K562 (cell line): ENCODE measurements around the gene TFB2M. TPM values are rescaled to one million over a fixed set of nuclear protein-coding genes. Genes with fewer than 3 reads are reported as not detected.

ENCODE experiments used
- GATA2 ChIP-seq: sonication (generic); formaldehyde crosslinking; IDR thresholded peaks from 2 replicates; pipeline ENCODE4 v1.4.0; 2020; ENCODE audit warnings: mild to moderate bottlenecking, missing genetic modification reagents
- PRDM10 ChIP-seq: fragments of 450-650 bp; IDR thresholded peaks from 2 replicates; pipeline ENCODE4 v1.6.1; 2018; ENCODE audit not compliant: partially characterized antibody
- ZBTB11 ChIP-seq, 3 experiments: fragments of 200-800 bp in 1 of 3; fragments of 250-450 bp in 1 of 3; fragments of 450-650 bp in 1 of 3; sonication (Bioruptor Pico) in 1 of 3; sonication (Bioruptor generic) in 1 of 3; formaldehyde crosslinking in 1 of 3; IDR thresholded peaks; 2 replicates each; pipeline versions ENCODE4 v1.6.1 to v1.8.0; 2016 to 2022; ENCODE audit warnings: mild to moderate bottlenecking in 2 of 3, missing genetic modification characterization in 2 of 3, missing compliant biosample characterization in 1 of 3, moderate library complexity in 1 of 3
- ZBTB8A ChIP-seq: fragments of 450-650 bp; IDR thresholded peaks from 2 replicates; pipeline ENCODE4 v1.6.1; 2018; ENCODE audit warnings: mild to moderate bottlenecking, moderate library complexity; ENCODE audit not compliant: partially characterized antibody
- polyA plus RNA-seq, 8 experiments: library from polyadenylated mRNA; depleted of rRNA in 4 of 8; stranded (reverse) in 5 of 8; unstranded in 3 of 8; fragments of >200 nt; fragmentation: Nextera tagmentation in 2 of 8; fragmentation: Illumina TruSeq in 1 of 8; extraction: Ambion mirVana in 2 of 8; extraction: Trizol in 1 of 8; gene quantifications; 2 replicates each; pipeline versions ENCODE4 v1.2.1 to v1.2.3, GENCODE V29; 2011 to 2014; ENCODE audit warnings: inconsistent platforms in 1 of 8, missing spikeins in 1 of 8
- total RNA-seq, 7 experiments: library from RNA; depleted of rRNA in 6 of 7; stranded (reverse); fragments of >200 nt in 6 of 7; fragmentation: Illumina TruSeq in 2 of 7; extraction: Trizol in 2 of 7; gene quantifications; 2 replicates each; pipeline versions ENCODE4 v1.2.1 to v1.2.3, GENCODE V29; 2011 to 2021; ENCODE audit warnings: low replicate concordance in 1 of 7

The TFB2M gene
- total and polyA plus RNA-seq, 9 of the 15 experiments (the other 6 are each of a cell fraction or from before 2014, with no cell fraction given) = 55.1 to 162 (median 70.6) TPM

GRCh38 chr1:246577082-246577719 is 11.1 kb upstream of the TFB2M start (continued):
- TF ChIP-seq PRDM10 (no peak), ZBTB11 (CRISPR knock-in tag; IDR thresholded peaks at IDR 0.05) (no peak), ZBTB8A (no peak), GATA2 (CRISPR knock-in tag) (no peak)
